Measurements from ENCODE around the gene PGPEP1.
"Not testable (repeated sequence)": the region's sequence is repeated elsewhere in the genome, so short reads cannot be mapped to it uniquely, and the experiment has no call there.

PGPEP1 gene

GRCh38 chr19:18308051-18308947 lies 32.1 kb upstream of the PGPEP1 start:
- DNase-seq = no peak

- no peak for DNase-seq
These were observed 31.5 kb upstream of the PGPEP1 start for GRCh38 chr19:18308948-18309325.

GRCh38 chr19:18309525-18310064 lies 30.8 kb upstream of the PGPEP1 start:
- DNase-seq = no peak

- no peak for DNase-seq
These were observed 30.1 kb upstream of the PGPEP1 start for GRCh38 chr19:18310118-18310909.

GRCh38 chr19:18310966-18311365 lies 29.4 kb upstream of the PGPEP1 start:
- no peak for DNase-seq

GRCh38 chr19:18311502-18312091 lies 28.8 kb upstream of the PGPEP1 start:
- no peak for DNase-seq

GRCh38 chr19:18312092-18312534 lies 28.3 kb upstream of the PGPEP1 start:
- DNase-seq = no peak

- no peak for DNase-seq
These were observed 27.0 kb upstream of the PGPEP1 start for GRCh38 chr19:18313398-18313797.

GRCh38 chr19:18317961-18318800 lies 22.2 kb upstream of the PGPEP1 start:
- DNase-seq = no peak

- no peak for DNase-seq
These were observed 20.7 kb upstream of the PGPEP1 start for GRCh38 chr19:18319591-18320135.

- DNase-seq = no peak
These were observed 19.3 kb upstream of the PGPEP1 start for GRCh38 chr19:18320865-18321733.

GRCh38 chr19:18321734-18322102 lies 18.7 kb upstream of the PGPEP1 start:
- no peak for DNase-seq

- DNase-seq = peak; percentile 28
These were observed 18.1 kb upstream of the PGPEP1 start for GRCh38 chr19:18322318-18322758.

GRCh38 chr19:18322759-18323460 lies 17.5 kb upstream of the PGPEP1 start, which contains the start of gene LSM4:
Gene LSM4 (minus strand): TSS chr19:18323076. CDS start chr19:18323020, 56 bp downstream.
- DNase-seq = peak; percentile 97

GRCh38 chr19:18324373-18324731 lies 16.0 kb upstream of the PGPEP1 start:
- not testable (repeated sequence) for DNase-seq

- no peak for DNase-seq
These were observed 13.6 kb upstream of the PGPEP1 start for GRCh38 chr19:18326772-18327171.

- DNase-seq = peak; percentile 96
These were observed 11.9 kb upstream of the PGPEP1 start for GRCh38 chr19:18328340-18329034.

- DNase-seq = no peak
These were observed 11.4 kb upstream of the PGPEP1 start for GRCh38 chr19:18329035-18329376.

GRCh38 chr19:18330868-18331267 lies 9.5 kb upstream of the PGPEP1 start:
- DNase-seq = no peak

Data from kidney glomerular epithelial cell (primary cell).